Tibial artery (tissue), 4 donors: ENCODE data around the gene GPX6.
"Not testable (repeated sequence)": the region's sequence is repeated elsewhere in the genome, so short reads cannot be mapped to it uniquely, and the experiment has no call there.

Source experiments
- DNase-seq, 2 donors: peaks; one replicate each; pipeline ENCODE4 v3.0.0-alpha.2; 2019
- H3K27ac ChIP-seq, 2 donors: fragments of 200-600 bp; sonication (generic) in 1 of 2; 1 replicate in 1 of 2; 2 replicates in 1 of 2; pipeline ENCODE4 v1.5.1; 2018 to 2019; ENCODE audit warnings: mild to moderate bottlenecking in 1 of 2
- H3K27me3 ChIP-seq, 2 donors: fragments of 200-600 bp; sonication (generic) in 1 of 2; one replicate each; pipeline versions ENCODE4 v1.5.1 to v1.6.0; 2016 to 2019
- H3K36me3 ChIP-seq, 3 donors: fragments of 200-600 bp; sonication (generic) in 2 of 3; one replicate each; pipeline ENCODE4 v1.5.1; 2016 to 2019; ENCODE audit warnings: mild to moderate bottlenecking in 2 of 3
- H3K4me1 ChIP-seq, 4 donors: fragments of 200-600 bp; sonication (generic) in 2 of 4; 1 replicate in 3 of 4; 2 replicates in 1 of 4; pipeline ENCODE4 v1.5.1; 2016 to 2019
- H3K4me3 ChIP-seq, 2 donors: fragments of 200-600 bp; sonication (generic) in 1 of 2; 1 replicate in 1 of 2; 2 replicates in 1 of 2; pipeline ENCODE4 v1.5.1; 2018 to 2019; ENCODE audit warnings: mild to moderate bottlenecking in 2 of 2
- H3K9me3 ChIP-seq, 3 donors: fragments of 200-600 bp; sonication (generic) in 1 of 3; one replicate each; pipeline ENCODE4 v1.5.1; 2016 to 2019
- intact Hi-C: fragments of 100-400 bp; cut with DNase I; formaldehyde crosslinking; loops from one replicate; pipeline ENCODE4 v1.15.0; 2023; ENCODE audit warnings: low total_unique reads
- TF ChIP-seq, protein P1 (sequence below), 2 experiments: fragments of 200-600 bp in 1 of 2; fragments of 450-650 bp in 1 of 2; IDR thresholded peaks; one replicate each; pipeline ENCODE4 v1.5.1; 2017 to 2019; ENCODE audit warnings: antibody characterized with exemption in 2 of 2, mild to moderate bottlenecking in 1 of 2, moderate library complexity in 1 of 2

Gene GPX6

DNA sequence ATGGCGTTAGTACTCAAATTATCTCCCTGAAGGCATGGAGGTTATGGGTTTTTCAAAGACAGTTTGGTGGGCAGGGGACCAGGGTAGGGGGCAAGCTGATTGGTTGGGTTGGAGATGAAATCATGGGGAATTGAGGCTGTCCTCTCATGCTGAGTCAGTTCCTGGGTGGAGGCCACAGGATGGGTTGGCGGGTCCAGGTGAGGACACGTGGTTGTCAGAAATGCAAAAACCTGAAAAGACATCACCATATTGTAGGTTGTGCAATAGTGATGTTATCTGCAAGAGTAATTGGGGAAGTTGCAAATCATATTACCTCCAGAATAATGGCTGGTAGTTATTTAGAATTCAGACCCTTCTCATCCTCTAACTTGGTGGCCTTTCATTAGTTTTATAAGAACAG, 30.1 kb downstream of the GPX6 start:
- intact Hi-C loops, result no loop called here
- TF ChIP-seq, protein P1, sequence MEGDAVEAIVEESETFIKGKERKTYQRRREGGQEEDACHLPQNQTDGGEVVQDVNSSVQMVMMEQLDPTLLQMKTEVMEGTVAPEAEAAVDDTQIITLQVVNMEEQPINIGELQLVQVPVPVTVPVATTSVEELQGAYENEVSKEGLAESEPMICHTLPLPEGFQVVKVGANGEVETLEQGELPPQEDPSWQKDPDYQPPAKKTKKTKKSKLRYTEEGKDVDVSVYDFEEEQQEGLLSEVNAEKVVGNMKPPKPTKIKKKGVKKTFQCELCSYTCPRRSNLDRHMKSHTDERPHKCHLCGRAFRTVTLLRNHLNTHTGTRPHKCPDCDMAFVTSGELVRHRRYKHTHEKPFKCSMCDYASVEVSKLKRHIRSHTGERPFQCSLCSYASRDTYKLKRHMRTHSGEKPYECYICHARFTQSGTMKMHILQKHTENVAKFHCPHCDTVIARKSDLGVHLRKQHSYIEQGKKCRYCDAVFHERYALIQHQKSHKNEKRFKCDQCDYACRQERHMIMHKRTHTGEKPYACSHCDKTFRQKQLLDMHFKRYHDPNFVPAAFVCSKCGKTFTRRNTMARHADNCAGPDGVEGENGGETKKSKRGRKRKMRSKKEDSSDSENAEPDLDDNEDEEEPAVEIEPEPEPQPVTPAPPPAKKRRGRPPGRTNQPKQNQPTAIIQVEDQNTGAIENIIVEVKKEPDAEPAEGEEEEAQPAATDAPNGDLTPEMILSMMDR (IDR thresholded peaks at IDR 0.05), result no peak
- Histone ChIP-seq H3K4me3 (no peak overlapping the region), H3K36me3 (no peaks in the 10 kb centered on the region), H3K27me3 (peaks cover 0 to 16% of the 10 kb centered on the region in 2 donors), H3K4me1 (peaks cover 0 to 11% (median 5%) of the 10 kb centered on the region in 4 donors), H3K27ac (no peak overlapping the region), H3K9me3 (no peaks in the 10 kb centered on the region)
- DNase-seq, result no peak

DNA sequence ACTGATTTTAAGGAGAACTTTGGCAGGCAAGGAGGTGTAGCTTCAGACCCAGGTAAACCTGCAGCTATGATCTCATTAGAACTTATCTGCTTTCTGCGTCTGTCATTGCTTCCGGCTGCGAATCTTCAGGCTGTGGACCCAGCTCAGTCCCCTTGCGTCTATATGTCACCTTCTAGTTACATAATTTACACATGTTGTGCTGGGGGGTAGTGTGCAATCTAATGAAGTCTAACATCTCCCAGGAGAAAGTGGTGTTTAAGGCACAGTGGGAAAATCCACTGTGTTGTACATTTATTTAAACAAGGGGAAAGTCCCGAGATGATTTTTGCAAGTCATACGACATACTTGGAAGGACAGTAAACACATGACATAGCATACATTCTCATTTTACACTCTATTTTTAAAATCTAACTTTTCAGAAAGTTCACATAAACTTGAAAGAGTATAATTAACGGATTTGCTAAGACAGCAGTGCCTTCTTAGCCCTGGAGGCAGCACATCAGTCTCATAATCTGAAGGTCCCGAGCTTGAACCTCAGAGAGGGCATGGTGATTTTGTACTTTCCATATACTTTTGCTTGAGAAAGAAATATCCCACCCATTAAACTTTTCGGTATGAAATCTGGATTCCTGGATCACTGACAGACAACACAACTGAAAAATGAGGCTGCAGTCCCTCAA, 35.2 kb downstream of the GPX6 start:
- Histone ChIP-seq H3K27me3 (peaks cover 0 to 17% of the 10 kb centered on the region in 2 donors), H3K4me3 (no peak overlapping the region), H3K36me3 (no peaks in the 10 kb centered on the region), H3K4me1 (no peaks in the 10 kb centered on the region), H3K27ac (no peak overlapping the region), H3K9me3 (peaks cover 0 to 3% (median 0%) of the 10 kb centered on the region in 3 donors)
- TF ChIP-seq, protein P1 (IDR thresholded peaks at IDR 0.05), result no peak
- intact Hi-C loops, result no loop called here
- DNase-seq, result no peak

DNA sequence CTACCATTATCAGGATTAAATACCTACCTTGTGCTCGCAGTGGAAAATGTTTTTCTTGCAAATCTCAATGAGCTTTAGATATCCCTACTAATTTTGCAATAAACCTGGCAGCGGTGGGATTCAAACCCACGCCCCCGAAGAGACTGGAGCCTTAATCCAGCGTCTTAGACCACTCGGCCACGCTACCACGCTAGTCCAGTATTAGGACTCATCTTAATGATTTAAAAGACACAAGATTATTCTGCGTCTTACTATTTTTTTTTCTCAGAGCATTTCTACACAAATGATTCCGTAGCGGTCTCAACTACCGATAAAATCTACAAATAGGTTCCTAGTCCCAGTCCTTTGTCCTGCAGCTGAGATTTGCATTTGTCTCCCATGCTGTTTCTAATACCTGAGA, 37.1 kb downstream of the GPX6 start:
- no peak overlapping the region for H3K27ac ChIP-seq
- H3K4me3 ChIP-seq, result no peak overlapping the region
- intact Hi-C loops, result no loop called here
- peaks cover 0 to 14% of the 10 kb centered on the region in 2 donors for H3K27me3 ChIP-seq
- H3K36me3 ChIP-seq, result no peaks in the 10 kb centered on the region
- no peaks in the 10 kb centered on the region for H3K4me1 ChIP-seq
- peaks cover 0 to 3% (median 0%) of the 10 kb centered on the region in 3 donors for H3K9me3 ChIP-seq
- DNase-seq, result no peak
- TF ChIP-seq, protein P1 (IDR thresholded peaks at IDR 0.05), result no peak

DNA sequence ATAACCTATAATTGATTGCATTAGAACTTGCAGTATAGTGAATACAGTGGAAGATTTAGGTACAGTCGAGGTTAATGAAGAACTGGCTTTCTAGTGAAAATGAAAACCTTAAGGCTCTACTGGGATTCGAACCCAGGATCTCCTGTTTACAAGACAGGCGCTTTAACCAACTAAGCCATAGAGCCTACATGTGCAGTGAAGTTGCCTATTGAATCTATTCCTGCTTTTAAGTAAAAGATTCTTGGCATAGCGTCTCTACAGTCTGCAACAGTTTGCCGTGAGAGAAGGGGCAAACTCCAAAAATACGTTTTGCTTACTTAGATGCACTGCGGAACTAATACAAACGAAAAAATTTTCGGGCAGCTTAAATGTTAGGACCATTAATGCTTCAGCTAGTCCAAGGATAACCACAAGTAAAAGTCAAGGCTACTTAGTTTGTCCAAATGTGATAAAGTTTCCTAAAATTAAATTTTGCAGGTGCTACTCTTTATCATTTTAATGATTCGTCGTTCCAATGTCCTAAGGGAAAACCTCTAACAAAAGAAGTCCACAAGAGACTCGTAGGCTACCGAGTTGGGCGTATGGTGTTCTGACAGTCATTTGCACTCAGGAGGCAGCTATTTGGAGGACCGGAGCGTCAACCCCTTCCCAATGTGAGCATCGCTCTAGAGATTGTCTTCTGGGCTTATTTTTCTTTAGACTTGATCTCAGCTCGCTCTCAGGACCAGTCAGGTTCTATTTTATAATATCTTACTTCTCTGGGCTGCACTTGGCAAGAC, 41.0 kb downstream of the GPX6 start:
- intact Hi-C loops, result loop anchor here (5.0 kb wide), 1 partner anchor 297 kb away; no protein-coding TSS in a partner anchor

DNA sequence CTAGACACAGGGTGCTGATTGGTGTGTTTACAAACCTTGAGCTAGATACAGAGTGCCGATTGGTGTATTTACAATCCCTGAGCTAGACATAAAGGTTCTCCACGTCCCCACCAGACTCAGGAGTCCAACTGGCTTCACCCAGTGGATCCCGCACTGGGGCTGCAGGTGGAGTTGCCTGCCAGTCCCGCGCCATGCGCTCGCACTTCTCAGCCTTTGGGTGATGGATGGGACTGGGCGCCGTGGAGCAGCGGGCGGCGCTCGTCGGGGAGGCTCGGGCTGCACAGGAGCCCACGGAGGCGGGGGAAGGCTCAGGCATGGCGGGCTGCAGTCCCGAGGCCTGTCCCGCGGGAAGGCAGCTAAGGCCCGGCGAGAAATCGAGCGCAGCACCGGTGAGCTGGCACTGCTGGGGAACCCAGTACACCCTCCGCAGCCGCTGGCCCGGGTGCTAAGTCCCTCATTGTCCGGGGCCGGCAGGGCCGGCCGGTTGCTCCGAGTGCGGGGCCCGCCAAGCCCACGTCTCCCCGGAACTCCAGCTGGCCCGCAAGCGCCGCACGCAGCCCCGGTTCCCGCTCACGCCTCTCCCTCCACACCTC, 46.3 kb downstream of the GPX6 start:
- H3K27me3 ChIP-seq, DNase-seq, intact Hi-C loops, H3K9me3 ChIP-seq, H3K36me3 ChIP-seq, H3K4me3 ChIP-seq, H3K4me1 ChIP-seq, H3K27ac ChIP-seq: not testable (repeated sequence)

More for the DNA sequence above, 41.0 kb downstream of the GPX6 start:
- Histone ChIP-seq H3K4me3 (no peak overlapping the region), H3K36me3 (no peaks in the 10 kb centered on the region), H3K27ac (no peak overlapping the region), H3K27me3 (peaks cover 0 to 12% of the 10 kb centered on the region in 2 donors), H3K9me3 (peaks cover 0 to 3% (median 0%) of the 10 kb centered on the region in 3 donors), H3K4me1 (no peaks in the 10 kb centered on the region)
- TF ChIP-seq, protein P1 (IDR thresholded peaks at IDR 0.05), result no peak
- no peak for DNase-seq

DNA sequence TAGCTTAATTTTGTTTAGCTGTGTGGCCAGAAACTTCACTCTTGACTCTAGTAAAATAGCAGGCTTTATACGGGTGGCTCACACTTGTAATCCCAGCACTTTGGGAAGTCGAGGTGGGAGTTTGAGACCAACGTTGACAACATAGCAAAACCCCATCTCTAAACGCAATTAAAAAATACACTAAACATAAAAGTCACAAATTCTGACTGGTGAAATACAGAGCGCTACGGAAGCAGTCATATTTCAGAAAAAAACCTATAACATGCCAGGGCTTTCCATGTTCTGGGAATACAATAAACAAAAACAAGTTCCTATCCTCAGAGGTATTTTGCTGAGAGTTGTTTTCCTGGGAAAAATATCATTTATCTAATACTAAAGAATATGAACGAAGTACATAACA, 47.5 kb downstream of the GPX6 start:
- Histone ChIP-seq H3K4me1 (no peaks in the 10 kb centered on the region), H3K4me3 (no peak overlapping the region), H3K36me3 (no peaks in the 10 kb centered on the region), H3K9me3 (peaks cover 0 to 3% (median 0%) of the 10 kb centered on the region in 3 donors), H3K27me3 (peaks cover 0 to 8% of the 10 kb centered on the region in 2 donors), H3K27ac (no peak overlapping the region)
- intact Hi-C loops, result no loop called here
- TF ChIP-seq, protein P1 (IDR thresholded peaks at IDR 0.05), result no peak
- no peak for DNase-seq
